ENCODE data around the gene NOP53.

DNA sequence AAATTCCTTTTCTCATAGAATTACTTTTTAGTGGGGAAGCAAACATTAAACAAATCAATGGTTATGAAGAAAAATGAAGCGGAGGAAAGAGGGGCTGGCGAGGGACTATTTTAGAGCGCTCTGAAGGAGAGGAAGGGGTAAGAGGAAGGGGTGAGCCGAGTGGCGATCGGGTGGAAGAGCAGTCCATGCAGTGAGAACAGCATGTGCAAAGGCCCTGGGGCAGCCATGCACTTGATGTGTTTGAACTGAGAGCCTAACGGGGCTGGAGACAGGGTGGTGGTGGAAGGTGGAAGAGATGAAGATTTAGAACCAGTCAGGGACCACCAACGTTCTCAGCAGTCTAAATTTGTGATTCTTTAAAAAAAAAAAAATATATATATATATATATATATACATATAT is 14.4 kb upstream of the NOP53 start:
- TF ChIP-seq, protein P1, sequence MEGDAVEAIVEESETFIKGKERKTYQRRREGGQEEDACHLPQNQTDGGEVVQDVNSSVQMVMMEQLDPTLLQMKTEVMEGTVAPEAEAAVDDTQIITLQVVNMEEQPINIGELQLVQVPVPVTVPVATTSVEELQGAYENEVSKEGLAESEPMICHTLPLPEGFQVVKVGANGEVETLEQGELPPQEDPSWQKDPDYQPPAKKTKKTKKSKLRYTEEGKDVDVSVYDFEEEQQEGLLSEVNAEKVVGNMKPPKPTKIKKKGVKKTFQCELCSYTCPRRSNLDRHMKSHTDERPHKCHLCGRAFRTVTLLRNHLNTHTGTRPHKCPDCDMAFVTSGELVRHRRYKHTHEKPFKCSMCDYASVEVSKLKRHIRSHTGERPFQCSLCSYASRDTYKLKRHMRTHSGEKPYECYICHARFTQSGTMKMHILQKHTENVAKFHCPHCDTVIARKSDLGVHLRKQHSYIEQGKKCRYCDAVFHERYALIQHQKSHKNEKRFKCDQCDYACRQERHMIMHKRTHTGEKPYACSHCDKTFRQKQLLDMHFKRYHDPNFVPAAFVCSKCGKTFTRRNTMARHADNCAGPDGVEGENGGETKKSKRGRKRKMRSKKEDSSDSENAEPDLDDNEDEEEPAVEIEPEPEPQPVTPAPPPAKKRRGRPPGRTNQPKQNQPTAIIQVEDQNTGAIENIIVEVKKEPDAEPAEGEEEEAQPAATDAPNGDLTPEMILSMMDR (IDR thresholded peaks at IDR 0.05): no peak
- TF ChIP-seq POLR2A (IDR thresholded peaks at IDR 0.05): no peak
